ENCODE data around the gene P2RY6. TPM values are rescaled to one million over a fixed set of nuclear protein-coding genes. Genes with fewer than 3 reads are reported as not detected.

The P2RY6 gene
- total RNA-seq, 1 donor from 2014 or later, result not detected

GRCh38 chr11:73287400-73288101 lies 15.4 kb downstream of the P2RY6 start:
- Mint-ChIP-seq H3K27ac (ENCODE audit: unreplicated experiment) (peak overlapping the region; percentile 49), H3K27me3 (ENCODE audit: unreplicated experiment) (no peaks in the 10 kb centered on the region), H3K4me1 (ENCODE audit: unreplicated experiment) (peaks cover 11% of the 10 kb centered on the region), H3K9me3 (ENCODE audit: unreplicated experiment) (no peaks in the 10 kb centered on the region), H3K36me3 (ENCODE audit: unreplicated experiment) (no peaks in the 10 kb centered on the region), H3K4me3 (ENCODE audit: unreplicated experiment) (no peak overlapping the region)
- no peak for DNase-seq (ENCODE audit: extremely low spot score, unreplicated experiment)
- TF ChIP-seq, protein P1, sequence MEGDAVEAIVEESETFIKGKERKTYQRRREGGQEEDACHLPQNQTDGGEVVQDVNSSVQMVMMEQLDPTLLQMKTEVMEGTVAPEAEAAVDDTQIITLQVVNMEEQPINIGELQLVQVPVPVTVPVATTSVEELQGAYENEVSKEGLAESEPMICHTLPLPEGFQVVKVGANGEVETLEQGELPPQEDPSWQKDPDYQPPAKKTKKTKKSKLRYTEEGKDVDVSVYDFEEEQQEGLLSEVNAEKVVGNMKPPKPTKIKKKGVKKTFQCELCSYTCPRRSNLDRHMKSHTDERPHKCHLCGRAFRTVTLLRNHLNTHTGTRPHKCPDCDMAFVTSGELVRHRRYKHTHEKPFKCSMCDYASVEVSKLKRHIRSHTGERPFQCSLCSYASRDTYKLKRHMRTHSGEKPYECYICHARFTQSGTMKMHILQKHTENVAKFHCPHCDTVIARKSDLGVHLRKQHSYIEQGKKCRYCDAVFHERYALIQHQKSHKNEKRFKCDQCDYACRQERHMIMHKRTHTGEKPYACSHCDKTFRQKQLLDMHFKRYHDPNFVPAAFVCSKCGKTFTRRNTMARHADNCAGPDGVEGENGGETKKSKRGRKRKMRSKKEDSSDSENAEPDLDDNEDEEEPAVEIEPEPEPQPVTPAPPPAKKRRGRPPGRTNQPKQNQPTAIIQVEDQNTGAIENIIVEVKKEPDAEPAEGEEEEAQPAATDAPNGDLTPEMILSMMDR (IDR thresholded peaks at IDR 0.05), result no peak

GRCh38 chr11:73288192-73288872 lies 16.2 kb downstream of the P2RY6 start:
- no peaks in the 10 kb centered on the region for H3K9me3 Mint-ChIP-seq (ENCODE audit: unreplicated experiment)
- TF ChIP-seq, protein P1 (IDR thresholded peaks at IDR 0.05), result no peak
- peak overlapping the region; percentile 84 for H3K27ac Mint-ChIP-seq (ENCODE audit: unreplicated experiment)
- H3K36me3 Mint-ChIP-seq (ENCODE audit: unreplicated experiment), result no peaks in the 10 kb centered on the region
- peaks cover 11% of the 10 kb centered on the region for H3K4me1 Mint-ChIP-seq (ENCODE audit: unreplicated experiment)
- no peak overlapping the region for H3K4me3 Mint-ChIP-seq (ENCODE audit: unreplicated experiment)
- no peak for DNase-seq (ENCODE audit: extremely low spot score, unreplicated experiment)
- peaks cover 3% of the 10 kb centered on the region for H3K27me3 Mint-ChIP-seq (ENCODE audit: unreplicated experiment)

DNA sequence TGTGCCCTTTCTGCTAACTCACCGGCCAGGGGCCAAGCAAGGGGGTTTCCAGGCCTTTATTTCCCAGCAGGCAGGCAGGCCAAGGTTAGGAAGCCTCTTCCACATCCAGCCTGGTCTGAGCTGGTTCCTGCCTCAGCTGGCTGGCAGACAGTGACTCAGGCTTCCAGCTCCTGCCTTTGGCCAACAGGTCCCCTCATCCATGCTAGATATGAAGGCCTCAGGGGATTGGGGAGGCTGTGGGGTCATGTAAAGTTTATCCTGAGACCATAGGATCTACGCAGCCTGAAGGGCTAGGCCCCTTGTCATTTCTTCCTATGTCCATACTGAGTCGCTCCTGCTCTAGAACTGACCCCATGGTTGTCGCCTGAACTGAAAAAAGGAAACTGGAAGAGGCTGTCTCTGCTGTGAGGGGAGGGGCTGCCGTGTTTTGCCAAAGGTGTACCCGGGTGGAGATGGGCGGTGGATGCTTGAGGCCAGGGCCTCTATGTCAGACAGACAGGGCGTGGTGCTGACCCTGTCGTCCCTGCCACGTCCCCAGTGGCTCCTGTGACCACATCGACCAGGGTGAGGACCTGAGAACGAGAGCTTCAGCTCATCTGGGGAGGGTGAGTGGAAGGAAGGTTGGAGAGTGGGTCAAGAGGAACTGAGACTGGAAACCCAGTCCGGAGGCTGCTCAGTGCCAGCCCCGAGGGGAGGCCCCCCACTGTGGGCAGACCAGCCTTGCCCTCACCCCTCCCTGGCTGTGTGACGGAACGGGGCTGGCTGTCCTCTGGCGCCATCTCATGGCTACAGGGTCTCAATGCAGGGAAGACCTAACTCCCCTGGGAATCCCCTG lies 17.0 kb downstream of the P2RY6 start:
- TF ChIP-seq, protein P1 (IDR thresholded peaks at IDR 0.05), result peak; percentile 98
- H3K9me3 Mint-ChIP-seq (ENCODE audit: unreplicated experiment), result no peaks in the 10 kb centered on the region
- H3K27me3 Mint-ChIP-seq (ENCODE audit: unreplicated experiment), result peaks cover 3% of the 10 kb centered on the region
- DNase-seq (ENCODE audit: extremely low spot score, unreplicated experiment), result peak; percentile 94
- H3K4me3 Mint-ChIP-seq (ENCODE audit: unreplicated experiment), result peak overlapping the region; percentile 24
- no peaks in the 10 kb centered on the region for H3K36me3 Mint-ChIP-seq (ENCODE audit: unreplicated experiment)
- H3K4me1 Mint-ChIP-seq (ENCODE audit: unreplicated experiment), result peaks cover 11% of the 10 kb centered on the region
- peak overlapping the region; percentile 84 for H3K27ac Mint-ChIP-seq (ENCODE audit: unreplicated experiment)

GRCh38 chr11:73290536-73290935 lies 18.4 kb downstream of the P2RY6 start:
- peaks cover 3% of the 10 kb centered on the region for H3K27me3 Mint-ChIP-seq (ENCODE audit: unreplicated experiment)
- H3K36me3 Mint-ChIP-seq (ENCODE audit: unreplicated experiment), result no peaks in the 10 kb centered on the region
- DNase-seq (ENCODE audit: extremely low spot score, unreplicated experiment), result no peak
- H3K9me3 Mint-ChIP-seq (ENCODE audit: unreplicated experiment), result no peaks in the 10 kb centered on the region
- no peak overlapping the region for H3K4me3 Mint-ChIP-seq (ENCODE audit: unreplicated experiment)
- H3K4me1 Mint-ChIP-seq (ENCODE audit: unreplicated experiment), result peaks cover 14% of the 10 kb centered on the region
- TF ChIP-seq, protein P1 (IDR thresholded peaks at IDR 0.05), result no peak
- H3K27ac Mint-ChIP-seq (ENCODE audit: unreplicated experiment), result no peak overlapping the region

Data from osteocyte (in vitro differentiated cells).